Keratinocyte (primary cell): Measurements from ENCODE around the gene SLC27A3. TPM values are rescaled to one million over a fixed set of nuclear protein-coding genes. Genes with fewer than 3 reads are reported as not detected.

Experiments
- DNase-seq: peaks from one replicate; pipeline ENCODE4 v3.0.0-alpha.2; 2011; ENCODE audit warnings: low read depth, missing footprints, low spot score
- FAIRE-seq: peaks from 2 replicates; lab custom pipeline; 2011; peaks lifted over from hg19 to GRCh38; lab: Jason Lieb, UNC
- H2AFZ ChIP-seq: 2 replicates; pipeline ENCODE4 v1.6.0; 2012; ENCODE audit warnings: low read length, control low read depth, inconsistent platforms; ENCODE audit not compliant: control insufficient read depth
- H3K27ac ChIP-seq: 2 replicates; pipeline ENCODE4 v1.5.1; 2011; ENCODE audit warnings: low read length; ENCODE audit not compliant: control insufficient read depth, insufficient read depth
- H3K27me3 ChIP-seq: 3 replicates; pipeline ENCODE4 v1.6.0; 2011; ENCODE audit warnings: low read length; ENCODE audit not compliant: control insufficient read depth, insufficient read depth; ENCODE audit errors: extremely low read depth
- H3K36me3 ChIP-seq, 2 experiments: 2 replicates in 1 of 2; 3 replicates in 1 of 2; pipeline ENCODE4 v1.5.1; 2011; ENCODE audit warnings: low read length in 2 of 2, mild to moderate bottlenecking in 1 of 2; ENCODE audit not compliant: control insufficient read depth in 2 of 2, insufficient read depth in 2 of 2; ENCODE audit errors: extremely low read depth in 1 of 2
- H3K4me1 ChIP-seq: 3 replicates; pipeline ENCODE4 v1.5.1; 2011; ENCODE audit warnings: low read length; ENCODE audit not compliant: control insufficient read depth, insufficient read depth; ENCODE audit errors: extremely low read depth
- H3K4me2 ChIP-seq: 3 replicates; pipeline ENCODE4 v1.6.0; 2011; ENCODE audit warnings: low read depth, low read length; ENCODE audit not compliant: control insufficient read depth, insufficient read depth; ENCODE audit errors: extremely low read depth
- H3K4me3 ChIP-seq, 3 experiments: fragments of 200-600 bp in 1 of 3; sonication (generic) in 1 of 3; 2 replicates in 2 of 3; 3 replicates in 1 of 3; pipeline ENCODE4 v1.5.1; 2011 to 2016; ENCODE audit warnings: low read length in 3 of 3, mild to moderate bottlenecking in 3 of 3, control low read depth in 2 of 3, inconsistent platforms in 1 of 3, low read depth in 1 of 3, mixed read lengths in 1 of 3, mixed run types in 1 of 3, moderate library complexity in 1 of 3; ENCODE audit not compliant: control insufficient read depth in 2 of 3, insufficient read depth in 2 of 3; ENCODE audit errors: extremely low read depth in 1 of 3
- H3K79me2 ChIP-seq: 2 replicates; pipeline ENCODE4 v1.6.0; 2012; ENCODE audit warnings: low read length; ENCODE audit not compliant: control insufficient read depth, insufficient read depth
- H3K9ac ChIP-seq: 3 replicates; pipeline ENCODE4 v1.6.0; 2011; ENCODE audit warnings: low read length; ENCODE audit not compliant: control insufficient read depth, insufficient read depth; ENCODE audit errors: extremely low read depth
- H3K9me1 ChIP-seq: 3 replicates; pipeline ENCODE4 v1.6.0; 2011; ENCODE audit warnings: low read length; ENCODE audit not compliant: control insufficient read depth, insufficient read depth; ENCODE audit errors: extremely low read depth
- H3K9me3 ChIP-seq: 2 replicates; pipeline ENCODE4 v1.5.1; 2012; ENCODE audit warnings: low read depth, low read length; ENCODE audit not compliant: control insufficient read depth
- H4K20me1 ChIP-seq: 3 replicates; pipeline ENCODE4 v1.6.0; 2011; ENCODE audit warnings: low read length; ENCODE audit not compliant: control insufficient read depth, insufficient read depth; ENCODE audit errors: extremely low read depth
- CTCF ChIP-seq, 3 experiments: IDR thresholded peaks in 1 of 3; conservative IDR thresholded peaks in 1 of 3; optimal IDR thresholded peaks in 1 of 3; 2 replicates in 2 of 3; 3 replicates in 1 of 3; pipeline versions ENCODE3 to v1.5.1; 2011; ENCODE audit warnings: low read length in 3 of 3, mild to moderate bottlenecking in 3 of 3, moderate library complexity in 2 of 3, control low read depth in 1 of 3, inconsistent platforms in 1 of 3; ENCODE audit not compliant: insufficient read depth in 2 of 3; ENCODE audit errors: extremely low read depth in 1 of 3
- EZH2 ChIP-seq: IDR thresholded peaks from one replicate; pipeline ENCODE4 v1.6.1; 2012; ENCODE audit warnings: inconsistent platforms, mild to moderate bottlenecking, low read length, moderate library complexity
- dilution Hi-C: fragments of 300-500 bp; cut with MboI; formaldehyde crosslinking; loops from one replicate; pipeline ENCODE4 v1.7.0; 2020; ENCODE audit warnings: low sequenced_read_pairs; ENCODE audit not compliant: extremely low pct_ligation_motif_present
- polyA plus RNA-seq, 5 experiments: library from polyadenylated mRNA; depleted of rRNA in 3 of 5; stranded (reverse) in 3 of 5; stranded (forward) in 1 of 5; unstranded in 1 of 5; fragments of >200 nt; gene quantifications; 1 replicate in 1 of 5; 2 replicates in 3 of 5; 3 replicates in 1 of 5; pipeline versions ENCODE4 v1.2.1 to v1.2.3, GENCODE V29; 2011 to 2012; ENCODE audit warnings: missing spikeins in 2 of 5, low read depth in 1 of 5, low replicate concordance in 1 of 5

Gene SLC27A3
- polyA plus RNA-seq, 1 donor (not counting 4 experiments of a cell fraction or from before 2014, with no cell fraction given): 7.4 TPM

DNA sequence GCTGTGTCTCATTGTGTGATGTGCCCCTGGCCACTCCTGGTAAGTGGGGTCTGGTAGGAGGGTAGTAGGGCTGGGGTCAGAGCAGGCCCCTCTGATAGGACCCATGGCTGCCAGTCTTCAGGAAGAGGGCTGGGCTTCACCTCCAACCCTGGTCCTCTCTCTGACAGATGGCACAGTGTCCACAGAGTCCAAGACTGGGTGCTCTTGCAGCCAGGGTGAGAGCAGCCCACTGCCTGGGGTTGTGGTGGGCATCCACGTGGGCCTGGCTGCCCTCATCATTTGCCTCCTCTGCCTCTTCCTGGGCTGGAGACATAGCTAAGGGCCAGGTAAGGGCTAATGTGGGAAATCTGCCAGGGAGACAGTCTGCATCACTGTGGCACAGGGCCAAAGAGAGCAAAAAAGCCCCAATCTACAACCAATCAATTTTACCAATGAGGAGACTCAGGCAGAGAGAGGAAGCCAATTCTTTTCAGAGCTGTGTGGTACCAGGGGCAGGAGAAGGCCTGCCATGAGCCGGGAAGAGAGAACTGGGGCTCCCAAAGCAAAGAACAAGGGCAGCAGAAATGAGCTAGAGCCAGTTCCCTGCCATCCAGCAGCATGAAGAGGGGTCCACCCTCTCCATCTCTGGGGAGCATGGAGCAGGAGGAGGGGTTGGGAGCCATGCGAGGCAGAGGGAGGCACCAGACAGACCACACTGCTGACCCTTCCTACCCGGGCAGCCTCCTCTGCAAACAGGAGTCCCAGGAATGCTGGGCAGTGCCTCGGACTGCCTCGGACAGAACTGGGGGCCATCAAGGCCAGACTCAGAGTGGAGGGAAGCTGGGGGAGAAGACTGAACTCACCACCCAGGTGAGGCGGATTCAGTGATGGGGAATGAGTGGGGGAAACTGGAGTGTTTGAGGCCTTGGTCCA, 26.8 kb downstream of the SLC27A3 start:
- dilution Hi-C loops: no loop called here
- FAIRE-seq: no peak
- H3K9ac ChIP-seq: no peak overlapping the region

GRCh38 chr1:153803470-153804056, 28.4 kb downstream of the SLC27A3 start:
- H4K20me1 ChIP-seq: no peaks in the 10 kb centered on the region
- FAIRE-seq (no peak), DNase-seq (no peak)
- no peak overlapping the region for H3K27ac ChIP-seq
- peaks cover 12% of the 10 kb centered on the region for H3K4me1 ChIP-seq
- no peak overlapping the region for H3K4me3 ChIP-seq
- no peaks in the 10 kb centered on the region for H3K27me3 ChIP-seq
- H3K79me2 ChIP-seq: no peaks in the 10 kb centered on the region
- peaks cover 11 to 14% of the 10 kb centered on the region in 2 experiments for H3K36me3 ChIP-seq
- dilution Hi-C loops: no loop called here
- H3K9ac ChIP-seq: no peak overlapping the region
- no peak for TF ChIP-seq CTCF (optimal IDR thresholded peaks at IDR 0.05 in 1 of 3, IDR thresholded peaks at IDR 0.05 in 1 of 3, conservative IDR thresholded peaks at IDR 0.05 in 1 of 3; ENCODE audit: extremely low read depth in 1 of 3, insufficient read depth in 2 of 3, low read length in 3 of 3)
- no peak for TF ChIP-seq EZH2
- no peaks in the 10 kb centered on the region for H3K9me1 ChIP-seq
- no peak overlapping the region for H2AFZ ChIP-seq
- no peak overlapping the region for H3K4me2 ChIP-seq
- no peaks in the 10 kb centered on the region for H3K9me3 ChIP-seq

More for the DNA sequence above, 26.8 kb downstream of the SLC27A3 start:
- no peak overlapping the region for H2AFZ ChIP-seq
- TF ChIP-seq EZH2: no peak
- TF ChIP-seq CTCF (optimal IDR thresholded peaks at IDR 0.05 in 1 of 3, IDR thresholded peaks at IDR 0.05 in 1 of 3, conservative IDR thresholded peaks at IDR 0.05 in 1 of 3; ENCODE audit: extremely low read depth in 1 of 3, insufficient read depth in 2 of 3, low read length in 3 of 3): no peak
- H3K4me2 ChIP-seq: no peak overlapping the region
- H3K36me3 ChIP-seq: peaks cover 2 to 9% of the 10 kb centered on the region in 2 experiments
- no peaks in the 10 kb centered on the region for H3K9me1 ChIP-seq
- H3K4me3 ChIP-seq: no peak overlapping the region
- no peak overlapping the region for H3K27ac ChIP-seq
- DNase-seq: no peak
- H4K20me1 ChIP-seq: no peaks in the 10 kb centered on the region
- H3K27me3 ChIP-seq: no peaks in the 10 kb centered on the region
- no peaks in the 10 kb centered on the region for H3K79me2 ChIP-seq
- no peaks in the 10 kb centered on the region for H3K9me3 ChIP-seq
- H3K4me1 ChIP-seq: peaks cover 12% of the 10 kb centered on the region
